ENCODE measurements around the gene SYNE1. TPM values are rescaled to one million over a fixed set of nuclear protein-coding genes. Genes with fewer than 3 reads are reported as not detected.

Gene SYNE1
- total RNA-seq, 1 experiment from 2014 or later = 6.5 TPM

- TF ChIP-seq PRDM15 (CRISPR knock-in tag; IDR thresholded peaks at IDR 0.05) = no peak
- no peak for TF ChIP-seq TEAD4 (CRISPR knock-in tag; IDR thresholded peaks at IDR 0.05)
- no peak for TF ChIP-seq HMGXB4 (CRISPR knock-in tag; IDR thresholded peaks at IDR 0.05)
- no peak for TF ChIP-seq STAT6 (CRISPR knock-in tag; conservative IDR thresholded peaks at IDR 0.05; ENCODE audit: low read depth)
- no peak for TF ChIP-seq MAX (CRISPR knock-in tag; IDR thresholded peaks at IDR 0.05)
- no peak for TF ChIP-seq ELF4 (CRISPR knock-in tag; IDR thresholded peaks at IDR 0.05; ENCODE audit: low read depth)
- TF ChIP-seq NR1H2 (CRISPR knock-in tag; IDR thresholded peaks at IDR 0.05) = no peak
- no peak for TF ChIP-seq TEAD1 (CRISPR knock-in tag; IDR thresholded peaks at IDR 0.05)
- no peak for TF ChIP-seq GABPB1 (CRISPR knock-in tag; IDR thresholded peaks at IDR 0.05)
- no peak for TF ChIP-seq MYBL2 (CRISPR knock-in tag; IDR thresholded peaks at IDR 0.05)
- TF ChIP-seq ATF3 (CRISPR knock-in tag; conservative IDR thresholded peaks at IDR 0.05) = no peak
- TF ChIP-seq NFYB (CRISPR knock-in tag; conservative IDR thresholded peaks at IDR 0.05; ENCODE audit: low read depth) = no peak
- no peak for TF ChIP-seq ARID4B (CRISPR knock-in tag; IDR thresholded peaks at IDR 0.05; ENCODE audit: borderline replicate concordance)
- TF ChIP-seq ZNF232 (CRISPR knock-in tag; IDR thresholded peaks at IDR 0.05) = no peak
Measured at GRCh38 chr6:152085451-152085921, 551.7 kb downstream of the SYNE1 start (continued).

Measured in WTC11 (cell line).